ENCODE data around the gene XYLT1.

The XYLT1 gene

DNA sequence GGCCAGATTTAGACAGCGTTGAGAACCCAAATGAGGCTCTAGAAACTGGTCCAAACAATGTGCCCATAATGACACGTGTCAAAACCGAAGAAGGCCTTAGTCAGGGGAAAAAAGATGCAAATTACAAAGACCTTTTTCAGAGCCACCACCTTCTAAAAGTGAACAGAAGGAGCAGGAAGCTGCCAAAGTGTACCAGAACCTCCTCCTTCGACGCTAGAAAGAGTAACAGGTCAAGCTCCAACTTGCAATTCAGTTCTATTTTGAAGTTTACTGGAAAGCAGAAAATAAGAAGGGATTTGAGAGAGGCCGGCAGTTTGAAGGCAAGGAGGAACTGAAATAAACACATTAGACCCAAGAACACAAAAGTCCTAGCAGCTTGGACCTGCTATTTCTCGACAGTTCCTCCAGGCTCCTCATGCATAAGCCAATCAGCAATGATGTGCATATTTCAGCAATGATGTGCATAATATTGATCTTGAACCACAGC lies 61.8 kb downstream of the XYLT1 start:
- H3K4me3 ChIP-seq (ENCODE audit: low read depth, low read length) = no peak overlapping the region
- in situ Hi-C loops (cut with HindIII; ENCODE audit: low sequenced_read_pairs) = no loop called here
- TF ChIP-seq, protein P1, sequence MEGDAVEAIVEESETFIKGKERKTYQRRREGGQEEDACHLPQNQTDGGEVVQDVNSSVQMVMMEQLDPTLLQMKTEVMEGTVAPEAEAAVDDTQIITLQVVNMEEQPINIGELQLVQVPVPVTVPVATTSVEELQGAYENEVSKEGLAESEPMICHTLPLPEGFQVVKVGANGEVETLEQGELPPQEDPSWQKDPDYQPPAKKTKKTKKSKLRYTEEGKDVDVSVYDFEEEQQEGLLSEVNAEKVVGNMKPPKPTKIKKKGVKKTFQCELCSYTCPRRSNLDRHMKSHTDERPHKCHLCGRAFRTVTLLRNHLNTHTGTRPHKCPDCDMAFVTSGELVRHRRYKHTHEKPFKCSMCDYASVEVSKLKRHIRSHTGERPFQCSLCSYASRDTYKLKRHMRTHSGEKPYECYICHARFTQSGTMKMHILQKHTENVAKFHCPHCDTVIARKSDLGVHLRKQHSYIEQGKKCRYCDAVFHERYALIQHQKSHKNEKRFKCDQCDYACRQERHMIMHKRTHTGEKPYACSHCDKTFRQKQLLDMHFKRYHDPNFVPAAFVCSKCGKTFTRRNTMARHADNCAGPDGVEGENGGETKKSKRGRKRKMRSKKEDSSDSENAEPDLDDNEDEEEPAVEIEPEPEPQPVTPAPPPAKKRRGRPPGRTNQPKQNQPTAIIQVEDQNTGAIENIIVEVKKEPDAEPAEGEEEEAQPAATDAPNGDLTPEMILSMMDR (IDR thresholded peaks at IDR 0.05; ENCODE audit: low read depth, low read length) = no peak
- no peak for DNase-seq (ENCODE audit: low read depth, low spot score)

DNA sequence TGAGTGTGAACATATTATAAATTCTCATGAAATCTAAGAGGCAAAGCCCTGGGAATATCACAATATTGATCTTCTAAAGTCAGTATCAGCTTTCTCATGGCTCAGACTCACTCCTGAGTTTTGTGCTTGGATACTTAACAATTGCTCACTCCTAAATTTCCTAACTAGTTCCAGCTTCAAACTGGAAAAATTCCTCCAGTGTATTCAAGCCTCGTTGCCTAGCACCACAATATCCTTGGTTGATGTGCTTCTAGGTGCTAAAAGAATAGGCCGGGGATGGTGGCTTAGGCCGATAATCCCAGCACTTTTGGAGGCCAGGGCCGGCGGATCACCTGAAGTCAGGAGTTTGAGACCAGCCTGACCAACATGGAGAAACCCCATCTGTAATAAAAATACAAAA lies 62.5 kb downstream of the XYLT1 start:
- DNase-seq (ENCODE audit: low read depth, low spot score) = no peak
- in situ Hi-C loops (cut with HindIII; ENCODE audit: low sequenced_read_pairs) = no loop called here
- TF ChIP-seq, protein P1 (IDR thresholded peaks at IDR 0.05; ENCODE audit: low read depth, low read length) = no peak
- no peak overlapping the region for H3K4me3 ChIP-seq (ENCODE audit: low read depth, low read length)

DNA sequence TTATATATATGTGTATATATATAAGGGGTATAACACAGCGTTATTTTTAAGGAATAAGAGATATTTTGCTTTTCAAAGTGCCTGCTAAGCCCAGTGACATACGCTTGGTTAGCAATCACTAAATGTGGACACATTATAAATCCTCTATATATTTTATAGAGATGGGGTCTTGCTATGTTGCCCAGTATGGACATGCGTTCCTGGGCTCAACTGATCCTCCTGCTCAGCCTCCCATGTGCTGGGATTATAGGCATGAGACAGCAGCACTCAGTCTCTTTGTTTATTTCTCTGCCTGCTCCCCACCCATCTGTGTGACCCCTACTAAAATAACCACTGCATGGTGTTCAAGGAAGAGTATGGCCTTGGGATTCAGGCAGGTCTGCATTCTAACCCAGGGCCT lies 63.4 kb downstream of the XYLT1 start:
- no peak for DNase-seq (ENCODE audit: low read depth, low spot score)
- TF ChIP-seq, protein P1 (IDR thresholded peaks at IDR 0.05; ENCODE audit: low read depth, low read length) = no peak
- no peak overlapping the region for H3K4me3 ChIP-seq (ENCODE audit: low read depth, low read length)
- in situ Hi-C loops (cut with HindIII; ENCODE audit: low sequenced_read_pairs) = no loop called here

DNA sequence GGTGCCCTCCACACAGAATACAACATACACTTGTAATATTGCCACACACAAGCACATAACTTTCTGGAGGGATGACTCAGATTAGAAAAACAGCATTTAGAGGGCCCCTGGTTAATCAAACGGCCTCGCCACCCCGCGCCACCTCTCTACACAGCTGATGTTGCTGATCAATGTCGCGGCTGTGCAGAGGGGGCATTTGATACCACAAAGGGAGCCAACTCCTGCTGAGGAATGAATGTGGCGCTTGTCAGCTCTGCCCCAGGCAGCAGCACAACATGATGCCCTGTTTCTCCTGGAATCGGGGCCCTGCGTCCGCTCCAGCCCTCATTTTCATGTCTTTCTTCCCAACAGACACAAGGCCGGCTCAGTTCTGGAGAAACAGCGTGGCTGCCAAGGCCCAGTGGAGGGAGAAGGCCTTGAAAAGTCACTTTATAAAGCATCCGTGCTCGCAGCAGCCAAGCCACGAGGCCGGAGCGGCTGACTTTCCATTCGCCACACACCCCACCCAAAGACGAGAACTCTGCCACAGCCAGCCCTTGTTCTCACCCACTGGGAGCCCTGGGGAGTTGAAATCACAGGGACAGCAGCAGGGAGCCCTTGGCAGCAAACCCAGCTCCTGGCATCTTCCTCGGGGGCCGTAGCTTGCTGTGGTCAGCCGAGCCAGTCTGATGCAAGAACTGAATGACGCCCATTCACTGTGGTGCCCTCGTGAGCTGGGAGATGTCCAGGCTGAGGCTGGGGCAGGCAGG lies 65.6 kb downstream of the XYLT1 start:
- TF ChIP-seq, protein P1 (IDR thresholded peaks at IDR 0.05; ENCODE audit: low read depth, low read length) = no peak
- H3K4me3 ChIP-seq (ENCODE audit: low read depth, low read length) = no peak overlapping the region
- DNase-seq (ENCODE audit: low read depth, low spot score) = peak; percentile 91
- in situ Hi-C loops (cut with HindIII; ENCODE audit: low sequenced_read_pairs) = no loop called here

DNA sequence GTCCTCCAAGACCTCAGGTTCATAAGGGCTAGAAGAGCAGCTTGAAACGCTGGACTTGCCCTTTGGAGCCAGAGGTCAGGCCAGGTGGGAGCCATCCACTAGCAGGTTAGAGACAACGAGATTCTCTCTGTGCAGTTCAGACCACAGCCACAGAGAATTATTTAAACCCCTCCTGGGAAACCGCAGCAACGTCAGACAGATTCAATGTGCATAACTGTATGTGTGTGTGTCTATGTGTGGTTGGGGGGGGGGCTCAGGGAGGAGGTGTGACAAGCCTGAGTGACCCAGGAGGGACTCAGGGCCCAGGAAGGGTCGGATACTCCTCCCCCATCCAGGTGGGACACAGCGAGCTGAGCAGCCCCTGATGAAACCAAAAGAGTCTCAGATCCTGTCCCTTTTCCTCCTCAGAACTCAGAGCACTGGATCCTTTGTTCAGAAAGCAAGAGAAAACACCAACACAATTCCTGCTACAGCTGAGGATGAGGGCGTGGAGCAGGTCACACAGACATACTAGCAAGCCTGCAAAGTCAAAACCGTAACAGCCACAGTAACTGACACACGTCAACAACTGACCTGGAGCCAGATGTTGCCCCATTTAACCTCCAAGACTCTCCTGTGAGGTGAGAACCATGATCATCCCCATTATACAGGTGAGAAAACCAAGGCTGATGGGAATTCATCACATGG lies 66.8 kb downstream of the XYLT1 start:
- no peak for DNase-seq (ENCODE audit: low read depth, low spot score)
- no peak overlapping the region for H3K4me3 ChIP-seq (ENCODE audit: low read depth, low read length)
- TF ChIP-seq, protein P1 (IDR thresholded peaks at IDR 0.05; ENCODE audit: low read depth, low read length) = no peak
- in situ Hi-C loops (cut with HindIII; ENCODE audit: low sequenced_read_pairs) = no loop called here

DNA sequence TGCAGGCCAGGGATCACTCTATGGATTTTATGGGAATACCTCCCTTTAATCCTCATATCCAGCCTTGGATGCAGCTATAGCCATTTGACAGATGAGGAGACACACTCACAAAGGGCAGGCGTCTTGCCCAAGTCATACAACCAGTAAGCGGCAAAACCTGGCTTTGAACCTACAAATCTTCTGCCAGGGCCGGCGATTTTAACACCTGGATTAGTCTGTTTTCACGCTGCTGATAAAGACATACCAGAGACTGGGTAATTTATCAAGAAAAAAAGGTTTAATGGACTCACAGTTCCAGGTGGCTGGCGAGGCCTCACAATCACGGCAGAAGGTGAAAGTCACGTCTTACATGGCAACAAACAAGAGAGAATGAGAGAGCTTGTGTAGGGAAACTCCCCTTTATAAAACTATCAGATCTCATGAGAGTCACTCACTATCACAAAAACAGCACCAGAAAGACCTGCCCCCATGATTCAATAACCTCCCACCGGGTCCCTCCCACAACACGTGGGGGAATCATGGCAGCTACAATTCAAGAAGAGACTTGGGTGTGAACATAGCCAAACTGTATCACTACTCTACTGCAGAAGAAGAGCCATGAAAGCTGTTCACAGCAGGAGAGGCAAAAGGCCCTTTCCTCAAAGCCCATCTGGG lies 67.5 kb downstream of the XYLT1 start:
- in situ Hi-C loops (cut with HindIII; ENCODE audit: low sequenced_read_pairs) = no loop called here
- DNase-seq (ENCODE audit: low read depth, low spot score) = no peak
- no peak overlapping the region for H3K4me3 ChIP-seq (ENCODE audit: low read depth, low read length)
- TF ChIP-seq, protein P1 (IDR thresholded peaks at IDR 0.05; ENCODE audit: low read depth, low read length) = no peak
